Endothelial cell of umbilical vein (primary cell): ENCODE measurements around the gene RALGAPB. TPM values are rescaled to one million over a fixed set of nuclear protein-coding genes. Genes with fewer than 3 reads are reported as not detected.
A peak's percentile ranks its signal among the peaks of the same experiment; 100 is the strongest.

ENCODE experiments used
- BruUV-seq: library from RNA; stranded (reverse); fragments of 400-500 nt; replicated peaks from 2 replicates; lab custom pipeline; 2021; lab: Mats Ljungman, UMichigan
- CTCF ChIA-PET: fragments of 300-600, 350-600 bp; sonication (Branson Sonifier 250); formaldehyde crosslinking; loops from one replicate; lab custom pipeline; 2021; ENCODE audit warnings: antibody characterized with exemption, inconsistent platforms; lab: Charles Lee
- POLR2A ChIA-PET: fragments of 300-600, 350-600 bp; sonication (Branson Sonifier 250); formaldehyde crosslinking; loops from one replicate; lab custom pipeline; 2021; ENCODE audit warnings: antibody characterized with exemption, inconsistent platforms; lab: Charles Lee
- DNase-seq: peaks from one replicate; pipeline ENCODE4 v3.0.0-alpha.2; 2011; ENCODE audit warnings: low read depth, low spot score
- FAIRE-seq: peaks from 2 replicates; lab custom pipeline; 2011; peaks lifted over from hg19 to GRCh38; lab: Jason Lieb, UNC
- H2AFZ ChIP-seq: 2 replicates; pipeline ENCODE4 v1.6.0; 2012; ENCODE audit warnings: low read depth, low read length, control low read depth, inconsistent platforms
- H3K27ac ChIP-seq: 2 replicates; pipeline ENCODE4 v1.5.1; 2011; ENCODE audit warnings: low read depth, mild to moderate bottlenecking, control low read depth, low read length, moderate library complexity; ENCODE audit not compliant: insufficient read depth
- H3K27me3 ChIP-seq, 2 experiments: 2 replicates each; pipeline versions ENCODE4 v1.6.0 to v1.6.1; 2011; ENCODE audit warnings: low read length in 2 of 2, mixed read lengths in 1 of 2; ENCODE audit not compliant: control insufficient read depth in 2 of 2, insufficient read depth in 2 of 2
- H3K36me3 ChIP-seq, 2 experiments: 2 replicates in 1 of 2; 3 replicates in 1 of 2; pipeline ENCODE4 v1.5.1; 2011; ENCODE audit warnings: low read length in 2 of 2, mild to moderate bottlenecking in 1 of 2, moderate library complexity in 1 of 2; ENCODE audit not compliant: control insufficient read depth in 2 of 2, insufficient read depth in 2 of 2; ENCODE audit errors: extremely low read depth in 1 of 2
- H3K4me1 ChIP-seq: 3 replicates; pipeline ENCODE4 v1.5.1; 2011; ENCODE audit warnings: mild to moderate bottlenecking, low read length; ENCODE audit not compliant: control insufficient read depth, insufficient read depth; ENCODE audit errors: extremely low read depth
- H3K4me2 ChIP-seq: 2 replicates; pipeline ENCODE4 v1.6.1; 2011; ENCODE audit warnings: low read length, control low read depth, mixed read lengths; ENCODE audit not compliant: insufficient read depth
- H3K4me3 ChIP-seq, 3 experiments: fragments of 200-600 bp in 1 of 3; sonication (generic), shearing (Covaris generic) in 1 of 3; replicated peaks in 1 of 3; 2 replicates each; pipeline ENCODE4 v1.5.1; 2011 to 2016; ENCODE audit warnings: control low read depth in 3 of 3, low read length in 3 of 3, mild to moderate bottlenecking in 2 of 3, inconsistent platforms in 1 of 3, low read depth in 1 of 3, moderate library complexity in 1 of 3; ENCODE audit not compliant: insufficient read depth in 1 of 3
- H3K79me2 ChIP-seq: 2 replicates; pipeline ENCODE4 v1.6.0; 2012; ENCODE audit warnings: low read length, inconsistent platforms; ENCODE audit not compliant: control insufficient read depth, insufficient read depth
- H3K9ac ChIP-seq: replicated peaks from 2 replicates; pipeline ENCODE3; 2011; ENCODE audit warnings: low read length, control low read depth; ENCODE audit not compliant: insufficient read depth; ENCODE audit errors: extremely low read depth
- H3K9me1 ChIP-seq: replicated peaks from 3 replicates; pipeline ENCODE4 v1.6.0; 2011; ENCODE audit warnings: mild to moderate bottlenecking, low read length; ENCODE audit not compliant: control insufficient read depth, insufficient read depth; ENCODE audit errors: extremely low read depth
- H3K9me3 ChIP-seq: replicated peaks from 2 replicates; pipeline ENCODE4 v1.5.1; 2012; ENCODE audit warnings: low read length, inconsistent platforms; ENCODE audit not compliant: control insufficient read depth, insufficient read depth
- H4K20me1 ChIP-seq: replicated peaks from 2 replicates; pipeline ENCODE3; 2011; ENCODE audit warnings: mild to moderate bottlenecking, low read length; ENCODE audit not compliant: control insufficient read depth, insufficient read depth; ENCODE audit errors: extremely low read depth
- JUN ChIP-seq: IDR thresholded peaks from 2 replicates; pipeline ENCODE4 v1.6.1; 2011; ENCODE audit warnings: borderline replicate concordance, low read depth; ENCODE audit not compliant: insufficient read length, insufficient read depth
- MYC ChIP-seq: IDR thresholded peaks from one replicate; pipeline ENCODE4 v1.6.1; 2011; ENCODE audit warnings: mild to moderate bottlenecking, low read depth, low read length
- POLR2AphosphoS5 ChIP-seq: IDR thresholded peaks from 2 replicates; pipeline ENCODE4 v1.6.1; 2012; ENCODE audit warnings: low read depth, mild to moderate bottlenecking, control low read depth, low read length, moderate library complexity; ENCODE audit not compliant: insufficient read depth
- dilution Hi-C: fragments of 300-500 bp; cut with MboI; formaldehyde crosslinking; loops from one replicate; pipeline ENCODE4 v1.15.0; 2019; ENCODE audit warnings: low sequenced_read_pairs; ENCODE audit not compliant: extremely low pct_ligation_motif_present
- intact Hi-C: fragments of 100-400 bp; cut with micrococcal nuclease; formaldehyde crosslinking; loops from one replicate; pipeline ENCODE4 v1.10.0; 2022
- polyA plus RNA-seq, 4 experiments: library from polyadenylated mRNA; depleted of rRNA in 3 of 4; stranded (reverse) in 3 of 4; unstranded in 1 of 4; fragments of >200 nt; gene quantifications; 2 replicates each; pipeline versions ENCODE4 v1.2.1 to v1.2.3, GENCODE V29; 2011 to 2012; ENCODE audit warnings: missing spikeins in 1 of 4
- total RNA-seq: library from RNA; stranded (reverse); gene quantifications from 2 replicates; pipeline ENCODE4 v1.2.3, GENCODE V29; 2021
- TF ChIP-seq, protein P1 (sequence below): IDR thresholded peaks from 2 replicates; pipeline ENCODE4 v1.6.1; 2011; ENCODE audit not compliant: insufficient read depth, insufficient read length
- TF ChIP-seq, protein P2 (sequence below), 2 donors: IDR thresholded peaks; 1 replicate in 1 of 2; 2 replicates in 1 of 2; pipeline ENCODE4 v1.5.1; 2011; ENCODE audit warnings: low read length in 2 of 2, mild to moderate bottlenecking in 2 of 2, moderate library complexity in 2 of 2, control low read depth in 1 of 2, inconsistent platforms in 1 of 2, low read depth in 1 of 2; ENCODE audit not compliant: insufficient read depth in 1 of 2; ENCODE audit errors: extremely low read depth in 1 of 2

Gene RALGAPB
- total and polyA plus RNA-seq, 2 donors (not counting 3 experiments of a cell fraction or from before 2014, with no cell fraction given), result 12.8 to 38.7 TPM

- POLR2A ChIA-PET, result interaction anchor here (3.1 to 3.3 kb wide), 2 partner anchors 11 to 28 kb away, joined by 11 to 40 read pairs; partner anchors contain the start of genes RALGAPB and SNHG17
- Histone ChIP-seq H3K79me2 (no peaks in the 10 kb centered on the region), H4K20me1 (no peaks in the 10 kb centered on the region), H3K9me3 (no peaks in the 10 kb centered on the region), H2AFZ (no peak overlapping the region), H3K4me3 (no peak overlapping the region), H3K27me3 (no peaks in the 10 kb centered on the region), H3K4me2 (no peak overlapping the region), H3K9ac (no peak overlapping the region), H3K4me1 (peaks cover 36% of the 10 kb centered on the region), H3K27ac (no peak overlapping the region), H3K36me3 (peaks cover 0 to 4% of the 10 kb centered on the region in 2 experiments), H3K9me1 (no peaks in the 10 kb centered on the region)
- no peak for DNase-seq
- BruUV-seq, result no TSS peak
- no peak for FAIRE-seq
- dilution Hi-C loops (no loop called here), intact Hi-C loops (no loop called here)
- TF ChIP-seq JUN, result no peak
- TF ChIP-seq, protein P1, sequence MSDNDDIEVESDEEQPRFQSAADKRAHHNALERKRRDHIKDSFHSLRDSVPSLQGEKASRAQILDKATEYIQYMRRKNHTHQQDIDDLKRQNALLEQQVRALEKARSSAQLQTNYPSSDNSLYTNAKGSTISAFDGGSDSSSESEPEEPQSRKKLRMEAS, result no peak
- CTCF ChIA-PET, result interaction anchor here (1.1 to 4.3 kb wide), 4 partner anchors 10 to 27 kb away, joined by 3 to 106 read pairs (median 22); partner anchors contain the start of genes RALGAPB and SNHG17
Observed at GRCh38 chr20:38445381-38445796, 27.3 kb upstream of the RALGAPB start.

DNA sequence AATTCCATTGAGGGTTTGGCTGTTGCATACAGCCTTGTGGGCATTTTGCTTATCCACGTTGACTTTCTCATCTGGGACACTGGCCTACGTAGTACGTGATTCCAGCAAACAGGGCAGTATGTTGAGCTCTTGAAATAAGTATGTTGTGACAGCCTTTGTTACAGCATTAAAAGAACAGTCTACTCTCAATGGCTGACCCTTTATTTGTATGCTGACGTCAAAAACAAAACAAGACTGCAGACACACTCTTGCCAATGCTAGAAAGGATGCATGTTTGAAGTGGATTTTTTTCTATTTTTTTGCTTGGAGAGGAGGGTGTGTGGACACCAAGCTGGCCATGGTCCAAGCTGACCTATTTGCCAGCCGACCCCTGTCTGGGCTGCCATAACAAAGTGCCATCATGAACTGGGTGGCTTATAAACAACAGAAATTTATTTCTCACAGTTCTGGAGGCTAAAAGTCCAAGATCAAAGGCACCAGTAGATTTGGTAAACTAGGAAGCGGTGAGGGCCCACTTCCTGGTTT, 26.7 kb upstream of the RALGAPB start:
- H3K4me1 ChIP-seq, result peaks cover 41% of the 10 kb centered on the region
- POLR2A ChIA-PET, result interaction anchor here (0.6 to 3.3 kb wide), 4 partner anchors 8 to 1474 kb away, joined by 5 to 40 read pairs (median 8); partner anchors contain the start of genes RALGAPB and SNHG17
- no peak overlapping the region for H3K4me2 ChIP-seq
- no peaks in the 10 kb centered on the region for H3K27me3 ChIP-seq
- CTCF ChIA-PET, result interaction anchor here (0.6 to 4.3 kb wide), 15 partner anchors 8 to 124 kb away, joined by 3 to 106 read pairs (median 3); partner anchors contain the start of genes RALGAPB and SNHG17
- BruUV-seq, result no TSS peak
- intact Hi-C loops, result loop anchor here (1.0 kb wide), 2 partner anchors 11 to 26 kb away; partner anchors contain the start of genes RALGAPB and SNHG17
- TF ChIP-seq MYC (no peak), POLR2AphosphoS5 (no peak)
- TF ChIP-seq, protein P1, result no peak
- TF ChIP-seq, protein P2, sequence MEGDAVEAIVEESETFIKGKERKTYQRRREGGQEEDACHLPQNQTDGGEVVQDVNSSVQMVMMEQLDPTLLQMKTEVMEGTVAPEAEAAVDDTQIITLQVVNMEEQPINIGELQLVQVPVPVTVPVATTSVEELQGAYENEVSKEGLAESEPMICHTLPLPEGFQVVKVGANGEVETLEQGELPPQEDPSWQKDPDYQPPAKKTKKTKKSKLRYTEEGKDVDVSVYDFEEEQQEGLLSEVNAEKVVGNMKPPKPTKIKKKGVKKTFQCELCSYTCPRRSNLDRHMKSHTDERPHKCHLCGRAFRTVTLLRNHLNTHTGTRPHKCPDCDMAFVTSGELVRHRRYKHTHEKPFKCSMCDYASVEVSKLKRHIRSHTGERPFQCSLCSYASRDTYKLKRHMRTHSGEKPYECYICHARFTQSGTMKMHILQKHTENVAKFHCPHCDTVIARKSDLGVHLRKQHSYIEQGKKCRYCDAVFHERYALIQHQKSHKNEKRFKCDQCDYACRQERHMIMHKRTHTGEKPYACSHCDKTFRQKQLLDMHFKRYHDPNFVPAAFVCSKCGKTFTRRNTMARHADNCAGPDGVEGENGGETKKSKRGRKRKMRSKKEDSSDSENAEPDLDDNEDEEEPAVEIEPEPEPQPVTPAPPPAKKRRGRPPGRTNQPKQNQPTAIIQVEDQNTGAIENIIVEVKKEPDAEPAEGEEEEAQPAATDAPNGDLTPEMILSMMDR (IDR thresholded peaks at IDR 0.05; ENCODE audit: extremely low read depth in 1 of 2, insufficient read depth in 1 of 2, low read depth in 1 of 2, low read length in 2 of 2), result no peak
- no peaks in the 10 kb centered on the region for H3K9me3 ChIP-seq
- no peak overlapping the region for H3K27ac ChIP-seq
- no peaks in the 10 kb centered on the region for H4K20me1 ChIP-seq
- FAIRE-seq (no peak), DNase-seq (no peak)
- no peak overlapping the region for H3K9ac ChIP-seq
- H3K79me2 ChIP-seq, result no peaks in the 10 kb centered on the region
- peaks cover 0 to 4% of the 10 kb centered on the region in 2 experiments for H3K36me3 ChIP-seq
- H3K4me3 ChIP-seq, result no peak overlapping the region
- dilution Hi-C loops, result no loop called here
- peak overlapping the region; percentile 69 for H2AFZ ChIP-seq
- H3K9me1 ChIP-seq, result no peaks in the 10 kb centered on the region
